HG03565 (cell line): ENCODE measurements around the gene BSN.
A peak's percentile ranks its signal among the peaks of the same experiment; 100 is the strongest.

Experiments used
- ATAC-seq: cut with Tn5 transposase; IDR thresholded peaks from one replicate; pipeline ENCODE4 v1.9.1; 2021; ENCODE audit warnings: mild to moderate bottlenecking, moderate library complexity; ENCODE audit not compliant: unreplicated experiment

The BSN gene

DNA sequence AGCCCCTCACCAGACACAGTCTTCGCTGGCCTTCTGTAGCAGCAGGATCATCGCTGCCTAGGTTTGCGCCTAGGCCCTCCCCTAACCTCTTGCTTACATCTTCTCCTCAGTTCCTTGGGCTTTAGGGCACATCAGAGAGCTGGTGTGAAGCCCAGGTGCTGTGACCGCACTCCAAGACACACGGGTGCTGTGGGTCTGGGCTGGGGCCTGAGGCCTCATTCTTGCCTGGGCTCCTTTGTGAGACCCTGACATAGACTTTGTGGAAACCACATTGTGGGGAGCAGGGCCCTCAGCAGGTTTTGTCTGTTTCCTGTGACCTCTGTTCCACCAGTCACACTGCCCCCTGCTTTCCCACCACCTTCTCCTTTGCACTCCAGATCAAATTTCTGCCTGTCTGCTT lies 157.2 kb downstream of the BSN start:
- ATAC-seq: no peak

DNA sequence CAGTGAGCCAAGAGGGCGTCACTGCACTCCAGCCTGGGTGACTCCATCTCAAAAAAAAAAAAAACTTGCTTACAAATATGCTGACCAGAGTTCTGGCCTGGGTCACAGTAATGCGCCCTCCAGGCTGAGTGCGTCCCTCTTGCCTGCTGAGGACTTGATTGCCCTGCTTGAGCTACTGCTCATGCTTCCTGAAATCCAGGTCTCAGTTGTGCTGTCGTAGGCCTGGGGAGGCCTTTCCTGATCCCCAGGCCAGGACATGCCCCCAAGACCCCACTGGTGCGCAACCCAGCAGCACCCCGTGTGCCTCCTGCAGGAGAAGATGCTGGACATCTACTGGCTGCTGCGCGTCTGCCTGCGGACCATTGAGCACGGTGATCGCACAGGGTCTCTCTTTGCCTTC lies 157.9 kb downstream of the BSN start:
- ATAC-seq: no peak

DNA sequence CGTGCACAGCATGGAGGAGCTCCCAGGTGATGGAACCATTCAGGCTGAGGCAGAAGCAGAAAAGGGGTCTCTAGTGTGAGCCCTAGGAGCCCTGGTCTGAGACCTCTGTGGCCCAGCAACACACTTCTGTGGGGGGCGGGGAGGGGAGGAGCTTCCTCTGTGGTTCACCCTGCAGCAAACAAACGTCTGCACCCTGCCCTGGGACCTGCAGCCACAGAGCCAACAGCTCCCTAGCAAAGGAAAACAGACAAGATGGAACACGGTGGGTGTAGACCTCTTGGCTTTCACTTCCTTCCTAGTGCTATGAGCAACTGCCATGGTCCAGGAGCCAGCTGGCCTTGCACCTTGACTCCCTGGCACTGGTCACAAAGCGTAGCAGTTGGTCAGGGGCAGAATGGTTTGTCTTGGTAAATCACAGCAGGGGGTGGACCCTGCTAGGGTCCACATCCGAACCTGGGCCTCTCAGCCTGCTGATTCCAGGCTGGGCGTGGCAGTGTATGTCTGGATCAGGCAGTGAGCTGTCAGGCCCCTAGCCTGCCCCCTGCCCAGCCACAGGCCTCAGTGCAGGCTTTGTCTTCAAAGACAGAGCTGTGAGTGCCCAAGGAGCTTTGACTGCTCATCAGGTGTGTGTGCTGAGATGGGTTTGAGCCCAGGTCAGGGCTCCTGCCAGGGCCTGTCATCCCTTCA lies 158.5 kb downstream of the BSN start:
- no peak for ATAC-seq

DNA sequence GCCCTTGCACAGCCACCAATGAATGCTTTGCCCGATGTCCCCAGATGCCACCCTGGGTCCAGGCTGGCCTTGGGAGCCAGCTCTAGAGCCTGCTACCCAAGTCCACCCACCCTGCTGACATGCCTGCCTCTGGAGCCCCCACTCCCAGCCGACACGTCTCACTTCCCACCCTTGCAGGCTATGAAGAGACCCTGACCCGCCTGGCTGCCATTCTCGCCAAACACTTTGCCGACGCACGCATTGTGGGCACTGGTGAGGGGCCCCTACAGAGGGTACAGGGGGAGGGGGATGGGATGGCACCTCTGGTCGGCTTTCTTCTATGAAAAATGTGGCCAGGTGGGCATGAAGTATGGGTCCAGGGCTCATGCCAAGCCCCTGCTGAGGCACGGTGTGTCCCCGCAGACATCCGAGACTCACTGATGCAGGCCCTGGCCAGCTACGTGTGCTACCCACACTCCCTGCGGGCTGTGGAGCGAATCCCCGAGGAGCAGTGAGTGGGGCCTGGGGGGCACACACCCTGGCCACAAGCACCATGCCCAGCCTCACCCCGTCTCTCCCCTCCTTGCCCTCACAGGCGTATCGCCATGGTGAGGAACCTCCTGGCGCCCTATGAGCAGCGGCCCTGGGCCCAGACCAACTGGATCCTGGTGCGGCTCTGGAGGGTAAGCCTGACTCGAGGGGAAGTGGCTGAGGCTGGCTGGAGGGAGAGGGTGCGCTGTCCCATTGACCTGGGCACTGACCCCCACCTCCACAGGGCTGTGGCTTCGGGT lies 159.2 kb downstream of the BSN start:
- ATAC-seq: no peak

DNA sequence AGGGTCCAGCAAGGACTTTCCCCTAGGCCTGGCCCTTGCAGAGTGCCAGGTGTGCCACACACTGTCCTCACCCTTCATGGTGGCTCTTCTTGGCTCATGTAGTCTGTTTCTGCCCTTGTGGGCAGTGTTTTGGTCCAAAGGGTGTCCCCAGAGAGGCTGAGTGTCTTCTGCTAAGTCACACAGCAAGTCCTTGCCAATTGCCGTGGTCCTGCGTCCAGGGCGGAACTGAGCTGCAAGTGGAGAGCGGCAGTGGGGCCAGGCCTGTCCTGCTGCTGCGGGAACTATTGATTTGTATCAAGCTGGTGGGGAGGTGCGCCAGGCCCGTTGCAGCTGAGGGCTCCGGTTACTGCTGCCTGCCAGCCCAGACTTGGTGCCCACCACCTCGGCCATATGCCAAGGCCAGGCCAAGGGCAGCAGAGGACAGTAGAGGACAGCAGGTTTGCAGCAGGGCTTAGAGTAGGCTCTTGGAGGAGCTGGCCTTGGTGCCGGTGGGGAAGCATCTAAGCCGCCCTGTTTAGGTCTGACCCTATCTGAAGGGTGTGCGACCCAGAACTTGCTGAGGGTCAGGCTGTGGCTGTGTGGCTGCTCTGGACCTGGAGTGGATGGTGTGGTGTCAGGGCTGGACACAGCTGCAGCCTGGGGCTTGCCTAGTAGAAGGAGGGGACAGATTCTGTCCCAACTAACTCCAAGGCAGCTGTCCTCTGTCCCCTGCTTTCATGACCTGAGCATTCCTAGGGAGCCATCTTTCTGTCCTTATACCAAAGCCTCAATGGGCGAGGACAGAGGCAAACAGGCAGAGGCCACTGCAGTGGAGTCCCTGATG lies 160.7 kb downstream of the BSN start:
- no peak for ATAC-seq

DNA sequence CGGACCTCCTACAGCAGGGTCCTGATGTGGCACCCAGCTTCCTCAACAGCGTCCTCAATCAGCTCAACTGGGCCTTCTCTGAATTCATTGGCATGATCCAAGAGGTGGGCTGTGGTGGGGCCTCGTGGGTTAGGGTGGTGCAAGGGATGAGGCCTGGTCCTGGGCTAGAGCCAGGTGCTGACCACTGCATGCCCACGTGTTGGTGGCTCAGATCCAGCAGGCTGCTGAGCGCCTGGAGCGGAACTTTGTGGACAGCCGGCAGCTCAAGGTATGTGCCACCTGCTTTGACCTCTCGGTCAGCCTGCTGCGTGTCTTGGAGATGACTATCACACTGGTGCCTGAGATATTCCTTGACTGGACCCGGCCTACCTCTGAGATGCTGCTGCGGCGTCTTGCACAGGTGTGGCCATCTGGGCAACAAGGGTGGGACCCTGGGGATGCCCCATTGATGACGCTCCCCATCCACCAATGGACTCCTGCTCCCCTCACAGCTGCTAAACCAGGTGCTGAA lies 161.4 kb downstream of the BSN start:
- no peak for ATAC-seq

DNA sequence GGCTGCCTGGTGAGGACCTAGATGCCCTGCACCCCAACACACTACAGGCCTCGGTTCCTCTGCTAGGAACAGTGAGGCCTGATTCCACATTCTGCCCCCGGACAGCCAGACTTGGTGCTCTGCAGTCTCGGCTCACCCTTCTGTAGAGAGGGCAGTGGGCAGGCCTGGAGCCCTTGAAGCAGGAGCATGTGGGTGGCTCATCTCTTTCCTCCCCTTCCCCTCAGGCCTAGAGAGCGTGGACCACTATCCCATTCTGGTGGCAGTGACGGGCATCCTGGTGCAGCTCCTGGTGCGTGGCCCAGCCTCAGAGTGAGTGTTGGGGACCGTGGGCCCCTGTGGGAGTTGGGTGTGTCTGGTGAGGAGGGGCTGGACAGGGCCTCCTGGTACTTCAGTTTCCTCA lies 161.9 kb downstream of the BSN start:
- no peak for ATAC-seq

DNA sequence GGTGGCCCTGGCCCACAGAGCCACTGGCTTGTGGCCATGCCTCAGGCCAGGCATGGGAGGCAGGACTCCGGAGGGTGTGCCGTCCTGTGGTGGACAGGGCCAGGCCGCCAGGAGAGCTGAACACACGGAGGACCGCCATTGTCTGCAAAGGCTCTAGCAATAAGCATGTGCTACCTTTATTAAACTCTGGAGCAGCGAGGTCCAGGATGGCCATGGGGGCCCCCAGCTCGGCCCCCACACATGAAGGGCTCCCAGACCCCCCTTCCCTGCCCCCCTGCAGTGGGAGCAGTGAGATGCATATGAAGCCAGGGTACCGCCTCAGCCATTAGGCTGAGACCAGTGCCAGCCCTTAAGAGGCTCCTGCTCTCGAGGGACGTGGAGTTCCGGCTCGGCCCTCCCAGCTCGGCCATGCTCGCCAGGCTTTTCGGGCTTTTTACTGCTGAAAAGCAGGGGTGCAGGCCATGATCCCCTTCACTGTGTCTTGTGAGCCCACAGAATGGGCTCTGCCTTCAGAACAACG lies 162.5 kb downstream of the BSN start:
- no peak for ATAC-seq

DNA sequence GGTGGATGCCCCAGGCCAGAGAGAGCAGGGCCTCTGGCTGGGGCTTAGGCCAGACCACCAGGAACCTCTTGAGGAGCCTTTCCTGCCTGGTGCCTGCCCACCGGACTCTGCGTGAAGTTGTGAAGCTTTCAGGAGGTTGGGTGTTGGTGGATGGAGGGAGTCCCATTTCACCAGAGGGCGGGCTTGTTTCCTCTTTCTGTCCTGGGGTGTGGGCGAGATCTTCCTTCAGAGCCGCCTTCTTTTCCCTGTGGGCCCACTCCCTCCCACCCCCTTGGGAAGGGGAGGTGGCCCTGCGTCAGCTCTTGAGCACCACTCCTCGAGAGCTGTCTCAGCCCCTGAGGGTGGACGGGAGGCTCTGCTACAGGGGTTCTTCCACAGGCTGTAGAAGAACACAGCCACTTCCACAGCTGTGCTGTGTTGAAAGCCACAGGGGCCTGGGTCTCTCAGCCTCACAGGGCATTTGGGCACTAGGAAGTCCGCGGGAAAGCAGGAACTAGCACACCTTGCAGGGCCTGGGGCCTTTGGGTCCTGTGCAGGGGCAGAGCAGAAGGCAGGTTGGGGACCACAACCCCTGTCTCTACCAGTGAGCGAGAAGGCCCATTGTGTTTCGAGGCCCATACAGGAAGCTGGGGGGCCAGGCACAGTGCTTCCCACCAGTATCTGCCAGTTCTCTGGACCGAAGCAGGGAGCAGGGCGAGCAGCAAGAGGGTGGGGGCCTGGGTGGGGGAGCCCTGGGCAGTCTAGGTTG lies 163.1 kb downstream of the BSN start:
- no peak for ATAC-seq

DNA sequence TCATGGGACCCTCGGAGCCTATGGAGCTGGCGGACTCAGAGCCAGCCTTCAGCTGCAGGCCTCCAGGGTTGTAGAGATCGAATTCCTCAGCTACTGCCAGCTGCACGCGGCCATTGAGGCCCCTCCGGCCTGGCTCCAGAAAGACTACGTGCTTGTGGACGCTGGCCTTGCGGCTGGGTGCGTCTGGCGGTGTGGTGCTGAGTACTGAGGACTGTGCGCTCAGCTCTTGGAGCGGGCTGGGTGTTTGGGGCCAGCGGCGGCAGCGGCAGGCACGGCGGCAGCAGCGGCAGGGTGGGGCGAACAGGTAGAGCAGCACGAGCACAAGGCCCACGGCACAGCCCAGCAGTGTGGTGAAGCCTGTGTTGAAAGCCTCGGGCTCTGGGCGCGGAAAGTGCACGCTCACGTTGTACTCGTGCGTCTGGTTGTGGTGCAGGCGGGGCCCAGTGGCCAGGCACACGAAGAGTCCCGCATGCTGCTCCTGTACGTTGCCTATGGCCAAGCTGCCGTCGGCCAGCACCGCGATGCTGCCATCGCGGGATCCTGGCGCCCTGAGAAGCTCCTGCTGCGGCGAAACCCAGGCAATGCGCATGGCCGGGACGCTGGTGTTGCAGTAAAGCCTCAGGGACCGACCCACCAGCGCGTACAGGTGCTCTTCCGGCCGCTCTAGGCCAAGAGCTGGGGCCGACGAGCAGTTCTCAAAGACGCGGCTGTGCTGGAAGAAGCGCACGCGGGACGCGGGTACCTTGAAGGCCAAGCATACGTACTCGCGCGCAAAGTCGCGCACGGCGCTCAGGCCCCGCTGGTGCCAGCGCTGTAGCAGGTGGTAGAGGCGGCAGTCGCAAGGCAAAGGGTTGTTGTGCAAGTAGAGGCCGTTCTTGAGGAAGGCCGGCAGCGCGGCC lies 163.9 kb downstream of the BSN start:
- no peak for ATAC-seq

DNA sequence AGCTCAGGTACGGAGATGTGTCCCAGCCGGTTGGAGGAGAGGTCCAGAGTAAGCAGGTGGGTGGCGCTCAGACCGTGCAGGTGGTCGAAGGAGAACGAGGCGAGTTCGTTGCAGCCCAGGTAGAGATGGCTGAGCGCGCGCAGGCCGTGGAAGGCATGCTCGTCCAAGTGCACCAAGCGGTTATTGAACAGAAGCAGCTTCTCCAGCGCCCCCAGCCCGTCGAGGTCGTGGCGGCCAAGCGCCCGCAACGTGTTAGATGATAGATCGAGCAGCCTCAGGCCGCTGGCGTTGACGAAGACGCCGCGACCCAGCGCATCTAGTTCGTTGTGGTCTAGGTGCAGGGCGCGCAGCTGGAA lies 164.6 kb downstream of the BSN start:
- no peak for ATAC-seq

DNA sequence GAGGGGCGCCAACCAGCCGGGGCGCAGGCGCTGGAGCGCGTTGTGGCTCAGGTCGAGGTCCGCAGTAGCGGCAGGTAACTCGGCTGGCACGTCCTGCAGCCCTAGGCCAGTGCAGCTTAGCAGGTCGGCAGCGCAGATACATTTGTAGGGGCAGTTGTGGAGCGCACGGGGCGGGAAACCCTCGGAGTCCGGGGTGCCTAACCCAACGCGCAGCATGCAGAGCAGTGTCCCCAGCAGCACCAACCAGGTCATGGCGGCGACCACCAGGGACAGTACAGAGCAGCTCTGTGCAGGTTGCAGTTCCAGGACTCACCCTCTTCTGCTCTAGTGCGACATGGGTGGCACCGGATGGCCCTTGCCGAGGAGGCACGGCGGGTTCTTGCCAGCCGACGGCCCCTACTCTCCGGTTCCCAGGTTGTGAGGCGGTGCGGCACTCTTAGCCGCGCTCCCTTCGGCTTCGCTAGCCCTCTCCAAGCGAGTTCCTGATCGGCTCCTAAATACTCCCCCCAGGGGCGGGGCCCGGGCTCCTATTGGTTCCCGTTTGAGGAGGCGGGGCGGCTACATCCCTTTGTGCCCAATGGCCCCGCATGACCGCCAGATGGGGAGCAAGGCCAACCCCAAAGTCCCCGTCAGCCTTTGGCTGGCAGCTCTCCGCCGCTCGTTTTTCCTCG lies 165.1 kb downstream of the BSN start, which contains the start of gene AMIGO3:
Gene AMIGO3, minus strand, starts transcription at position 471 of the 671 bp plus-strand sequence. Its CDS starts 219 bp downstream, at position 252.
- peak; percentile 24 for ATAC-seq
